Thyroid gland (tissue), 4 donors: Measurements from ENCODE around the gene CDH4.

ENCODE experiments used
- POLR2A ChIP-seq, 2 donors: fragments of 450-650 bp; IDR thresholded peaks; one replicate each; pipeline ENCODE4 v1.6.1; 2017; ENCODE audit warnings: antibody characterized with exemption in 2 of 2, mild to moderate bottlenecking in 2 of 2, moderate library complexity in 1 of 2
- TF ChIP-seq, protein P1 (sequence below), 6 experiments: fragments of 200-600 bp in 3 of 6; fragments of 450-650 bp in 3 of 6; sonication (generic) in 3 of 6; IDR thresholded peaks; one replicate each; pipeline ENCODE4 v1.5.1; 2016 to 2019; ENCODE audit warnings: antibody characterized with exemption in 6 of 6, mild to moderate bottlenecking in 2 of 6, inconsistent platforms in 1 of 6, moderate library complexity in 1 of 6

DNA sequence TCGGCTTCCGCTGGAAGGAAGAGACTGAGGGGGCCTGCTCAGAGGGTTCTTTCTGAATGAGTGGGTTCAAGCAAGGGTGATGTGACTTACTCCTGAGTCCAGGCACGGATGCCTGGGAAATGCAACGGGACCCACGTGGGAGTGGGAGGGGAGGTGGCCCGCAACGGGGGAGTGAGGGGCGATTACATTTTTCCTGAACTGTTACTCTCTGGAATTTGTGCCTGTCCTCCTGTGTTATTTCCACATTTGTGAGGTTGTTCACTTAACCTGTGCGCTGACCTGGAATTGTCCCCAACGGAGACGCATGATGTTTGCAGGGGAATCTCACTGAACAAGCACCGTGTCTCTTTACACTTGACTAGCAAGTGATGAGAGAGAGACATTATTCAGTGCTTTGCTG lies 209.4 kb downstream of the CDH4 start:
- TF ChIP-seq, protein P1, sequence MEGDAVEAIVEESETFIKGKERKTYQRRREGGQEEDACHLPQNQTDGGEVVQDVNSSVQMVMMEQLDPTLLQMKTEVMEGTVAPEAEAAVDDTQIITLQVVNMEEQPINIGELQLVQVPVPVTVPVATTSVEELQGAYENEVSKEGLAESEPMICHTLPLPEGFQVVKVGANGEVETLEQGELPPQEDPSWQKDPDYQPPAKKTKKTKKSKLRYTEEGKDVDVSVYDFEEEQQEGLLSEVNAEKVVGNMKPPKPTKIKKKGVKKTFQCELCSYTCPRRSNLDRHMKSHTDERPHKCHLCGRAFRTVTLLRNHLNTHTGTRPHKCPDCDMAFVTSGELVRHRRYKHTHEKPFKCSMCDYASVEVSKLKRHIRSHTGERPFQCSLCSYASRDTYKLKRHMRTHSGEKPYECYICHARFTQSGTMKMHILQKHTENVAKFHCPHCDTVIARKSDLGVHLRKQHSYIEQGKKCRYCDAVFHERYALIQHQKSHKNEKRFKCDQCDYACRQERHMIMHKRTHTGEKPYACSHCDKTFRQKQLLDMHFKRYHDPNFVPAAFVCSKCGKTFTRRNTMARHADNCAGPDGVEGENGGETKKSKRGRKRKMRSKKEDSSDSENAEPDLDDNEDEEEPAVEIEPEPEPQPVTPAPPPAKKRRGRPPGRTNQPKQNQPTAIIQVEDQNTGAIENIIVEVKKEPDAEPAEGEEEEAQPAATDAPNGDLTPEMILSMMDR (IDR thresholded peaks at IDR 0.05) = no peak
- TF ChIP-seq POLR2A (IDR thresholded peaks at IDR 0.05) = no peak
